PFSK-1 (cell line): Measurements from ENCODE around the gene ZIC5.

Experiments
- POLR2AphosphoS5 ChIP-seq: IDR thresholded peaks from 2 replicates; pipeline ENCODE4 v1.6.1; 2012; ENCODE audit warnings: low read depth, mild to moderate bottlenecking, control low read depth, low read length, moderate library complexity
- REST ChIP-seq, 2 experiments: IDR thresholded peaks; 2 replicates each; pipeline versions ENCODE4 v1.6.1 to v1.8.0; 2011 to 2012; ENCODE audit warnings: low read depth in 2 of 2, low read length in 2 of 2, control low read depth in 1 of 2, inconsistent platforms in 1 of 2, mild to moderate bottlenecking in 1 of 2, moderate library complexity in 1 of 2; ENCODE audit not compliant: insufficient read depth in 1 of 2
- SIN3A ChIP-seq: IDR thresholded peaks from 2 replicates; pipeline ENCODE4 v1.6.1; 2012; ENCODE audit warnings: mild to moderate bottlenecking, low read length, moderate library complexity, borderline replicate concordance; ENCODE audit not compliant: insufficient read depth
- TAF1 ChIP-seq: IDR thresholded peaks from 2 replicates; pipeline ENCODE4 v1.6.1; 2012; ENCODE audit warnings: low read length, control low read depth, borderline replicate concordance; ENCODE audit not compliant: insufficient read depth

- no peak for TF ChIP-seq POLR2AphosphoS5
- TF ChIP-seq REST (IDR thresholded peaks at IDR 0.05; ENCODE audit: insufficient read depth in 1 of 2, low read depth in 2 of 2, low read length in 2 of 2), result no peak
- TF ChIP-seq SIN3A, result no peak
- no peak for TF ChIP-seq TAF1
Measured at GRCh38 chr13:99968521-99969452, 2.8 kb downstream of the ZIC5 start.
